Activated naive CD8-positive, alpha-beta T cell treated with anti-CD3 and anti-CD28 coated beads, Interleukin-2, amount 50 U/mL, for 16 hours (primary cell): ENCODE data around the gene ZBED4.

Experiments
- DNase-seq: peaks from one replicate; pipeline ENCODE4 v3.0.0-alpha.2; 2020; ENCODE audit warnings: low read depth, low spot score

The ZBED4 gene

DNA sequence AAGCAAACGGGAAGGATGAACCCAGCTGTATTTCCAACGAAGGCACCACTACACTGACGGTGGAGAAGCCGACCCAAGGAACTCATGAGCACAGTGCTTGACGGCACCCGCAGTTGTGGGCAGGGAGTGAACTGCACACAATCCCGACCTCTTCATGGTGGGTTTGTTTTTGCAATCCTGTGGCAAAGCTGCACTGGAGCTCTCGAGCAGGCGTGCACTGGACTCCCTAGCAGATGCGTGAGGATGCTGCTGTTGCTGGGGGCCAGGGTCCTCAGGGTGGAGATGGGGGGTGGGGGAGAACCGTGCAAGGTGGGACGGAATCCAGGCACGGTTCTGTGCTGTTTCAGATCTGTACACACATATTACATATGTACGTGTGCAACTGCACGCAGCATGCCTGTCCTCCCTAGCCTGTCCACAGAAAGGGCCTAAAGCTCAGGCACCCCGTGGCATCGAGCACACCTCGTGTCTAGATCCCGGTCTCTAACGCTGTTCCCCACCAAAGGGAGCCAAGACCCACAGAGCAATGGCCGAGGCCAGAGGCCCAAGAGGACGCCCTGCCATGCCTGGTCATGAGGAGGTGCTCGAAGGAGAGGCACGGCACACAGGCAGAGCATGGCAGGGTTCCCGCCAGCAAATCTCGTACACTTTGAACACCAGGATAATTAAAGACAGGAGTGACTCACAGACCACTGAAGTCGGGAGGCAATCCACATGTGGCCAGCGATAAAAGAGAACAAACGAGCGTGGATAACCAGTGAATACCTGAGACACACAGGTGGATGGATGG is 47.0 kb downstream of the ZBED4 start:
- no peak for DNase-seq

DNA sequence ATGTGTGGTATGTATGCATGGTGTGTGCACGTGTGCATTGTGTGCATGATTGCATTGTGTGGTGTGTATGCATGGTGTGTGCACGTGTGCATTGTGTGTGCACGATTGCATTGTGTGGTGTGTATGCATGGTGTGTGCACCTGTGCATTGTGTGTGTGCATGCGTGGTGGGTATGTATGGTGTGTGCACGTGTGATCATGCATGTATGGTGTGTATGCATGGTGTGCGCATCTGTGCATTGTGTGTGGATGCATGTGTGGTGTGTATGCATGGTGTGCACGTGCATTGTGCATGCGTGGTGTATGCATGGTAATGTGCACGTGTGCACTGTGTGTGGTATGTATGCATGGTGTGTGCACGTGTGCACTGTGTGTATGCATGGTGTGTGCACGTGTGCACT is 47.8 kb downstream of the ZBED4 start:
- no peak for DNase-seq

DNA sequence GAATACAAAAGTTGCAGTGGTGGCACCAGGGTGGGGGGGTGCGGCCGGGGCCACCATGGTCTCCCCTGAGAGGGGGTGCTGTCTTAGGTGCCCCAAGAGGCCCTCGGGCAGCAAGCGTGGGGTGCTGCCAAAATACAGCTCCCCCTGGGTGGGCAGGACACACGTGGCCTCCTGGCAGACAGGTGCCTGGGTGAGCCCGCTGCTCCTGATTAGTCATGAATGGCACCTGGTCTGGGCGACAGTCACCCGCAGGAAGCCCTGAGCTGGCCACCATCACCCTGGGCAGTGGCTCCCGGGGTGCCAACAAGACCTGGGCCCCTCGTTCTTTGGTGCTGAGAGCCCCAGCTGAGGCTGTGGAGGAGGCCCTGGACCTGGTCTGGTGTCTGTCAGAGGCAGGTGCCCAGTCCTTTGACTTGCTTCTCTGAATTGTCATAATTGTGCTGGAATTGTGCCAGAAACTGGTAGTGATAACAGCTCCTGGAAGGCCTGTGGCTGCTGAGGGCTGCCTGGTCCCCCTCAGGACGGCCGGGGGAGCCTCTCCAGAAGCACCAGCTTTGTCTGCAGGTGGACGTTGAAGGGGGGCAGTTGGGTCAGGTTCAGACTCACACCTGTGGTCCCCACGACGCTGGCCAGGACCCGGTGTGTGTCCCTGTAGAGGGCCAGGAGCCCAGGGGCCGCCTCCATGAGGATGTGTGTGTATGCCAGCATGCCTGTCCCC is 49.8 kb downstream of the ZBED4 start:
- no peak for DNase-seq

DNA sequence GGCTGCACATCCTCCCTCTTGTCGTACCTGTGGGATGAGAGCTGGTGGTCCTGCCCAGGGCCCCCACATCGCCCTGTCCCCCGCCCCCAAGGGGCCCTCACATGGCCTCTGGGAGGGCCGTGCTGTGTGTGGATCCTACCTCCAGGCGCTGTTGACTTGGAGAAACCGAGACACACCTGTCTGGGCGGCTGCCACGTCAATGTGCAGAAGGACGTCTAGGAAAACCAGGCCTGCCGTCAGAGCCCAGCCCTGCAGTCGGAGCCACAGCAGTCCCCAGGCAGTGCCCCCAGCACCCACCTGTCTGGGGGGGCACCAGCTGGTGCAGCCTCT is 50.4 kb downstream of the ZBED4 start:
- no peak for DNase-seq

DNA sequence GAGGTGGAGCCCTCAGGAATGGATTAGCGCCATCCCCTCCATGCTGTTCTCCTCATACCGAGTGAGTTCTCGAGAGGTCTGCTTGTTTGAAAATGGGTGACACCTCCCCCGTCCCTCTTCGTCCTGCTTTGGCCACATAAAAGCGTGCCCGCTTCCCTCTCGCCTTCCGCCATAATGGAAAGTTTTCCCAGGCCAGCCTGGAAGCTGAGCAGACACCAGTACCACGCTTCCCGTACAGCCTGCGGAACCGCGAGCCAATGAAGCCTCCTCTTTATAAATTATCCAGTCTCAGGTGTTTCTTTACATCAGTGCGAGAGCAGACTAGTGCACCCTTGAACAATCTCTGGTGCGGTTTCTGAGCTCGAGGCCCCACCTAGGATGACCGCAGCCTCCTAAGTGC is 51.8 kb downstream of the ZBED4 start:
- no peak for DNase-seq

DNA sequence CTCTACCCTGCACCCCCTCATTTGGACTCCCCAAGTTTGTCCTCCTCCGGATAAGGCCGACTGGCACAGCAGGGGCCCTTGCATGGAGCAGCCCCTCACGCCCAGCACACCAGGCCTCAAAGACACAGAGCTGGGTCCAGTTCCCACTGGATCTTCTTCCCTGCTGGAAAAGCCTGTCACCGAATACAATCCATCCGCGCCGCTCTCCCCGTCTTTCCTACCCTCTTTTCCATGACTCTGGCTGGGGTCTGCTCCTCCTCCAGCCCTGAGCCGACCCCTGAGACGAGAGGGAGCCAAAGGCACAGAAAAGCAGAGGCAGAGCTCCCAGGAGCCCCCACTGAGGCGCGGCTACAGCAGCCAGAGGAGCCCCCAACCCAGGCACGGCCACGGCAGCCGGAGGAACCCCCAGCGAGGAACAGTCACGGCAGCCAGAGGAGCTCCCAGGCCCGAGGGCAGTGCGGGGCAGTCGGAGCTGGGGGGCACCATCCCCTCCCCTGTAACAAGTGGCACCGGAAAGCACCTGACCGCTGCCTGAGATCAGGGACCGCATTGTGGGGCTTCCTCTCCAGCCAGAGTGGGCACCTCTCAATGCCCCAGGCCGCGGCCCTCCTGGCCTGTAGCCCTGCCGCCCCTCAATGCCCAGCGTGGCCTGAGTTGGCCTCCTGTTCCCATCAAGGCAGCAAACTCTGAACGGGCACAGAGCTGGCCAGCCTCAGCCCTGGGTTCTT is 52.6 kb downstream of the ZBED4 start:
- no peak for DNase-seq

DNA sequence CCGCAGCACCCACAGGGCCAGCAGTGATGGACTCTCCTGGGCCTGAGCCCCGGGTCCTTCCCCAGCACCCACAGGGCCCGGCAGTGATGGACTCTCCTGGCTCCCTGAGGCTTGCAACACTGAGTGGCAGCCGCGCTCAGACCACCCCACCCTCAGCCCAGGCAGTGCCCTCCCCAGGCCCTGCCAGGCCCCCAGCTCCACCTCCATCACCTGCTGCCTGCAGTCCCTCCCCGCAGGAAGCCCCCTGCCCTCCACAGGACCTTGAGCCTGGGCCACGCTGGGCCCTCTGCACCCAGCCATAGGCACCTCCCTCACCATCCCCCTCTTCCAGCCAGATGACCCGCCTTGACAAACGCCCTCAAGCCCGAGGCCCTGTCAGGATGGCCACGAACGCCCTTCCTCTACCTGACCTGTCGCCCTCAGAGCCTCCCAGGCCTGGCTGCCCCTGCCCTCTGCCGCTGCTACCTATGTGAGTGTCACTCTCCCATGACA is 53.2 kb downstream of the ZBED4 start:
- no peak for DNase-seq

DNA sequence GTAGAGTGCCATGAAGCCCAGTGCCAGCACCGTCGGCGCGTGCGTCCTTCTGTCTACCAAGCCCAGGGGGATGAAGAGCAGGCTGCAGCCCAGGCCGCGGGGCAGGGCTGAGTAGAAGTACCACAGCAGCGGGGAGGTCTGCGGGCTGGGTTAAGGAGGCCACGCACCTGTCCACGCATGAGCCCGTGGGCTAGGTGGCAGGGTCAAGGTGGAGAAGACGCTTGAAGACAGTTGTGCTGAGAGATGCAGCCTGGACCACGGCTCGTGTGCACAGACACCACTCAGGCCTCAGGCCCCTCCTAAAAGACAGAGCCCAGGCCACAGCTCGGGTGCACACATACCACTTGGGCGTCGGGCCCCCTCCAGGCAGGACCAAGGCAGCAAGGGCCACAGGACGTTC is 54.2 kb downstream of the ZBED4 start:
- DNase-seq, result no peak

DNA sequence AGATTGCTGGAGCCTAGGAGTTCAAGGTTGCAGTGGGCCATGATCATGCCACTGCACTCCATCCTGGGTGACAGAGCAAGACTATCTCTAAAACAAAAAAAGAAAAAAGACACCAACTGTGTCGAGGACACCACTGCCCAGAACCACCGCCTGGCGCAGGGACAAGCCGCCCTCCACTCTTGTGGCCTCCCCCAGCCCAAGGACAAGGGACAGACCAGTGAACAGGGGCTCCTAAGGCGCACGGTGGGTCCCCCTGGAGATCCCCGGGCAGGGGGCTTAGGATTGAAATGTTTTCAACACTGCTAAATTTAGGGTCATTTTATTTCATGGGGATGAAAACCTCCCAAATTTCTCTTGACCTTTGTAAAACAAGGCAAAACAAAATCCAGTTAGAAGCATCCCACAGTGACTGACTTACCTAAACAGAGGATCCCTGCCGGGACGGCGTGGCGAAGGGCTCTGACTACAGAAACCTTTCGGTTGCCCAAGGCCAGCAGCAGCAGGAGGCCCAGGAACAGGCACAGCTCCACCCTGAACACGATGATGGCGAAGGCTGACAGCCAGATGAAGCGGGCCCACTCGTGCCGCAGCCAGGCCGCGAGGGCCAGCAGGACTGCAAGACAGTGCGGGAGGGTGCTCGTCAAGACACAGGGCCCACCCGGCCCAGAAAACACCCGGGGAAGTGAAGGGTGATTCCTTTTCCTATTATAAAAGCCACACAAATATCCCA is 56.0 kb downstream of the ZBED4 start:
- DNase-seq, result no peak

DNA sequence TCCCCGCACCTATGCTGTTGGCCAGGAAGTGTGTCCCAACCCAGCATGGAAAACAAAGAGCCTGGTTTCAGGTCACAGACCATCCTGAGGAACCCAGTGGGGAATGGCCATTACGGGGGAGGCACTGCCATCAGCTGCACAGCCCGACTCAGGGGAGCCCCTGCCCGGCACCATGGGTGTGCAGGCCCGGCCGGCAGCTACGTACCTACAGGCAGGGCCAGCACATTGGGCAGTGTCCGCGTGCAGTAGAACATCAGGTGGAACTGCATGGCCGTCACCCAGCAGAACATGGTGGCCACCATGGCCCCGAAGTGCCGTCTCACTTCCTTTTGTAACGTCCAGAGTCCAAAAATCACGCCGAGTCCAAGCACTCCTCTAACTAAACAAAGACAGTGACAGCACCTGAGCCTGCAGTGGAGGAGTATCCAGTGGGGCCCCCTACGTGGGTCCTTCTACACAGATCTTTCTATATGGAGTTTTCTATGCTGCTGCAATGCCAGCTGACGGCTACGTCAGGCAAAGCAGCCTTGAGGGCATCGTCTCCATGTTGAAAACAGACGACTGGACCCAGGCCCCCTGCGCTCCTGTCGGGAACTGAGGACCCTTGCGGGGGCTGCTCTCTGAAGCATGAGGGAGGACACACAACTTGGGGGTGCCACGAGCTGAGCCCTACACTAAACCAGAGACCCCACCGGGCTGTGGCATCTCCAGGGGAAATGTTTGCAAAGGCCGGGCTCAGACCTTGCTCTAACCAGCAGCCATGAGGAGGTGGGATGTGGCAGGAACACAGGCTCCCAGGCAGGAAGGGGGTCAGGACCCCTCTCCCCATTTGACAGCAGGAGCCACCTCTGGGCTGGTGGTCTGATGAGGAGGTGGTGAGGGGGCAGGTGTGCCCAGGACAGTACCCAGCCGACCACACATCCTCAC is 56.8 kb downstream of the ZBED4 start:
- no peak for DNase-seq

DNA sequence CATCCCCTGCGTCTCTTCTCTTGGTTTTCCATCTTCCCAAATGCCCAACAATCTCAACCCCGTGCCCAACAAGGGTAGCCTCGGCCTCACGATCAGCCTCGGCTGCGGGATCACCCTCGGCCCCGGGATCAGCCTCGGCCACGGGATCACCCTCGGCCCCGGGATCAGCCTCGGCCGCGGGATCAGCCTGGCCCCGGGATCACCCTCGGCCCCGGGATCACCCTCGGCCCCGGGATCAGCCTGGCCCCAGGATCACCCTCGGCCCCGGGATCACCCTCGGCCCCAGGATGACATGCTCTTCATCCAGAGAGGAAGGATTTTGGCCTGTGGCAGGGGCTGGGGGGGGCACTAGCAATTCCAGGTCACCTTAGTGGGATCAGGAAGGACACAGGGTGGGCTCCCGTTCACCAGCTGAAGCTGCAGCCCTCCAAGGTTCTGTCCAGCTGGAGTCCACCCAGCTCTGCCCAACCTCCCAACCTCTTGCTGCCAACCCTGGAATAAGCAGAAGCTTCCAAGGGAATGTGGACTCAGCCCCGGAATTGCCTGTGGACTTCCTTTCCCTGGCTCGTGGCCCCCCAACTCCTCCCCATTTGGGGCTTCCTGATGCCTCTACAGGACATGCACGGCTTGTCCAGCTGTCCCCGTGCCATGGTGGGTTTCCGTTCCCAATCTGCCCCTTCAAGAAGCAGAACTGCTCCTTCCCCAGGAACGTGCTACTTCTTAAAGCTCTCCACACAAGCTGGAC is 58.4 kb downstream of the ZBED4 start:
- DNase-seq, result no peak

DNA sequence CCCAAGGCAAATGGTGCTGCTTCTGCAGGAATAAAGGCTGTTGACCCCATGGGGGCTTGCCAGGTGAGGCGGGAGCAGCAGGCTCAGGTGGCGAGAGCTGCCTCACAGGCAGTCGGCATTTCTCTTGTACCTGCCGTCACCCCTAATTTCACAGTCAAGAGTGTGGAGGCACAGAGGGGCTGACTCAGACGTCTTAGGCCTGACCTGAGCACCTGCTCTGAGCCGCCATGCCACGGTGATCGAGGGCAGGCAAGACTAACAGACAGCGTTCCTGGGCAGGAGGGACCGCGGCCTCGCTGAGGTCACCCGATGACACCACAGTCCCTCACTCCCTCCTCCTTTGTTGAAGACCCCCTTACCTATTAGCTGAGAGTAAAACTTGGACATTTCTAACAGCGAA is 59.4 kb downstream of the ZBED4 start:
- DNase-seq, result no peak

DNA sequence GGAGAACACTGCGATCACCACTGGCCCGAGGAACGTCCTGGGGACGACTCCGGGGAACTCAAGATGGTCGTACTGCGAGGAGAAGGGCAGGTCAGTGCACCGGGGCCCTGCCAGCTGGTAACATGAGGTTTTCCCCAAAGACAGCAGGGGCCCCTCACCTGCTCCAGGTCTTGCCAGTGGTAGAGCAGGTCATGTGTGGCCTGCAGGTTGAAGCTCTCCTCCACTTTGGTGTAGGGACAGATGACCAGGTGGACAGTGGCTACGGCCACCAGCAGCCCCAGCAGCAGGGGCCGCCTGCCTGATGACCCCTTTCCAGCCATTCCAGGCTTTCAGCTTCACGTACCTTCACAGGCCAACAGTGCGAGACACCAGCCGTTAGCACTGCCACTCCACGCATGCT is 59.8 kb downstream of the ZBED4 start:
- no peak for DNase-seq

DNA sequence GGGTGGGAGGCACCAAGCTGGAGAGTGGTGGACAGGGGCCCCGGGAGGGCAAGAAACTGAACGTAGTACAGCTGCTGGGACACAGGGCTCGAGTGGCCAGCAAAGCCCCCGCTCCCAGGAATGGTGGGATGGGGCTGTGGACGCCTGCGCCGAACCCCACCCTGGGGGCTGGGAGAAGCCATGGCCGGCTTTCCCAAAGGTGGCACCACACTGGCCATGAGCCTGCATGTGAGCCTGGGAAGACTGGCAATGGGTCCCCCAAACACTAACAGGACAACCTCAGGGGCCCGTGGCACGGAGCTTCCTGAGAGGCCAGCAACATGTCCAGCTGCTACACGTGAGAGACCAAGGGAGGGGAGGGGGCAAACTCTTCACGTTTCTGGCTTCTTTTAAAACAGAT is 60.6 kb downstream of the ZBED4 start:
- DNase-seq, result no peak

DNA sequence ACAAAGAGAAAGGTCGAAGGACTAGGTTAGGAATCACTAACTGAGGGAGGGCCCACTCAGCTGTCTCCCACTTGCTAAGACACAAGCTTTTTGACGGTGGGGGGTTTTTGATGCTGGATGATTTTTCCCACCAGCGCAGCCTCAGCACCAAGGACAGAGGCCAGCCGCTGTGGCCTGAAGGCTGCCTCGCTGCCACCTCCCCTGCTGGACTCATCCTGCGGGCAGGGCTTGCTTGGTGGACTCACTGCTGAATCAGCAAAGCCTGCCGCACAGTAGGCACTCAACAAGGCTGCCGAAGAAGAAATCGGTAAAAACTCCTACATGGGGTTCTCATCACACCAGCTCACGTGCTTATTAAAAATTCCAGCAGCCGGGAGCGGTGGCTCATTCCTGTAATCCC is 62.0 kb downstream of the ZBED4 start:
- DNase-seq, result no peak

DNA sequence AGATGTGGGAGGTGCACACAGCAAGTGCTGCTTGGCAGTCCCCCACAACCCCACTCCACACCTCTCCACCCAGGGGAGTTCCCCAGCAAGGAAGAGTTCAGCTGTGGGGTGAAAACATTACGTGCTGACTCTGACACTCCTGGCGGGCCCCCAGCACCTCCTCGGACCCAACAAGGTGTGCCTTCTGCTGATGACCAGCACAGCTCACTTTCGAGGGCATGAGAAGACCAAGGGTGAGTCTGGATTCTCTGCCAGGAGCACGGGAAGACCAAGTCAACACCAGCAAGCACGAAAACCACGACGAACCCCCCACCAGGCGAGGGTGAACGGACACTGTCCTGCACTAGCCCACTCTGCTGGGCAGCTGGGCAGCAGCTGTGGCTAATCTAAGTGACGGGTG is 63.2 kb downstream of the ZBED4 start:
- no peak for DNase-seq

DNA sequence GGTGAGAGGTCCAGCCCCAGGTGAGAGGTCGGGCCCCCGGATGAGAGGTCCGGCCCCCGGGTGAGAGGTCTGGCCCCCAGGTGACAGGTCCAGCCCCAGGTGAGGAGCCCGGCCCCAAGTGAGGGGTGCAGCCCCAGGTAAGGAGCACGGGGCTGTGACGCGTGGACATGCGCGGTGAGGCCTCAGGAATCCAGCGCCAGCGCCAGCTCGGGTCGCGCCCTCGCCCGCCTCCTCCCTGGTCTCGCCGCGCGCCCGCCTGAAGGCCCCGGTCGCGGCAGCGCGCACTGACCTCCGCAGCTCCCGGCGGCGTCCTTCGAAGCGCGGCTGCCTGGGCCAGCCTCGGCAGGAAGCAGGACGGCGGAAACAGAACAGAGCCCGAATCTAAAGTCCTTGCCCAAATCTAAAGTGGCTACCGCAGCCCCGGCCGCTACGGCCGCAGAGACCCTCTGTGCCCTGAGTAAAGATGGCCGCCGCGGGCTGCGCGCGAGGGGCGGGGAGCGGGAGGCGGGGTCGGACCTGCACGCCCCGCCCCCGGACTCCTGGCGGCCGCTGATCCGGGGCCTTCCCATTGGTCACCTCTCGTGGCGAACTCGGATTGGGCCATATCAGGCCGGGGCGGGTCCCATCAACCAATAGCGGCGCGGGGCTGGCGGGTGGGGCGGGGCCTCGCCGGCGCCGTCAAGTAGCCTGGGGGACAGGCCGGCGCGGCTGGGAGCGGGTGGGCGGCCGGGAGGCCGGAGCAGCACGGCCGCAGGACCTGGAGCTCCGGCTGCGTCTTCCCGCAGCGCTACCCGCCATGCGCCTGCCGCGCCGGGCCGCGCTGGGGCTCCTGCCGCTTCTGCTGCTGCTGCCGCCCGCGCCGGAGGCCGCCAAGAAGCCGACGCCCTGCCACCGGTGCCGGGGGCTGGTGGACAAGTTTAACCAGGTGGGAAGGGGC is 64.6 kb downstream of the ZBED4 start, which contains the start of the genes ALG12 and CRELD2:
ALG12 (minus strand) TSS at position 465 of the 937 bp plus-strand sequence. CDS start 4,673 bp downstream, outside the sequence.
CRELD2 (plus strand) TSS at position 661 of the 937 bp plus-strand sequence; CDS start at position 797, 136 bp downstream.
- DNase-seq, result peak; percentile 94
